Measurements from ENCODE around the gene PHLDB2. TPM values are rescaled to one million over a fixed set of nuclear protein-coding genes. Genes with fewer than 3 reads are reported as not detected.

Gene PHLDB2
- total and polyA plus RNA-seq, 12 donors, result 6.2 to 39.6 (median 13.9) TPM

DNA sequence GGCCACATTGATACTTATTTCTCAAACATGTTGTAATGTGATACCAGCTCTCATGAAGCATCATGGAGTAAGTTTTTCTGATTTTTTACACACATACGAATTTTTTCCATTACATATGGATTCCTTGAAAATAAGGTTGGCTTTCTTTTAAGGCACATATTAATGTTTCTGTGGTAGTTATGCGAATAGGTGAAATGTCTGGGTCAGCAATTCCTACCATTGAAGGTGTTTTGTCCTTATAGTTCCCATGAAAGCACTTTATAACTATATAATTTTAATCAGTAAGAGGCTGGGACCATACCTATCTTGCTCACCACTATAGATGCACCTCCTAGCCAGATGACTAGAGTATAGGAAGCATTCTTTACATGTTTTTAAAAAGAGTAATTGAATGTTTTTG, 33.0 kb downstream of the PHLDB2 start:
- TF ChIP-seq, protein P1, sequence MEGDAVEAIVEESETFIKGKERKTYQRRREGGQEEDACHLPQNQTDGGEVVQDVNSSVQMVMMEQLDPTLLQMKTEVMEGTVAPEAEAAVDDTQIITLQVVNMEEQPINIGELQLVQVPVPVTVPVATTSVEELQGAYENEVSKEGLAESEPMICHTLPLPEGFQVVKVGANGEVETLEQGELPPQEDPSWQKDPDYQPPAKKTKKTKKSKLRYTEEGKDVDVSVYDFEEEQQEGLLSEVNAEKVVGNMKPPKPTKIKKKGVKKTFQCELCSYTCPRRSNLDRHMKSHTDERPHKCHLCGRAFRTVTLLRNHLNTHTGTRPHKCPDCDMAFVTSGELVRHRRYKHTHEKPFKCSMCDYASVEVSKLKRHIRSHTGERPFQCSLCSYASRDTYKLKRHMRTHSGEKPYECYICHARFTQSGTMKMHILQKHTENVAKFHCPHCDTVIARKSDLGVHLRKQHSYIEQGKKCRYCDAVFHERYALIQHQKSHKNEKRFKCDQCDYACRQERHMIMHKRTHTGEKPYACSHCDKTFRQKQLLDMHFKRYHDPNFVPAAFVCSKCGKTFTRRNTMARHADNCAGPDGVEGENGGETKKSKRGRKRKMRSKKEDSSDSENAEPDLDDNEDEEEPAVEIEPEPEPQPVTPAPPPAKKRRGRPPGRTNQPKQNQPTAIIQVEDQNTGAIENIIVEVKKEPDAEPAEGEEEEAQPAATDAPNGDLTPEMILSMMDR (IDR thresholded peaks at IDR 0.05), result no peak
- TF ChIP-seq POLR2A (IDR thresholded peaks at IDR 0.05), result no peak
- intact Hi-C loops (cut with DNase I), result no loop called here
- H3K4me3 ChIP-seq, result no peak overlapping the region
- H3K36me3 ChIP-seq (replicated peaks in 1 of 2), result no peaks in the 10 kb centered on the region
- H3K4me1 ChIP-seq (replicated peaks in 1 of 2), result no peaks in the 10 kb centered on the region
- 94 to 98% (median 97%) methylated on average over 2 of the region's 2 CpGs for WGBS, 4 donors
- H3K27ac ChIP-seq, result no peak overlapping the region
- DNase-seq, result no peak
- H3K9me3 ChIP-seq (replicated peaks in 1 of 3), result no peaks in the 10 kb centered on the region
- H3K27me3 ChIP-seq, result no peaks in the 10 kb centered on the region

- intact Hi-C loops (cut with DNase I), result no loop called here
- H3K27ac ChIP-seq, result no peak overlapping the region
- no peak for DNase-seq
- H3K4me1 ChIP-seq (replicated peaks in 1 of 2), result no peaks in the 10 kb centered on the region
- no peaks in the 10 kb centered on the region for H3K36me3 ChIP-seq (replicated peaks in 1 of 2)
- no peak overlapping the region for H3K4me3 ChIP-seq
- no peaks in the 10 kb centered on the region for H3K27me3 ChIP-seq
- 32 to 73% (median 42%) methylated on average over 1 of the region's 1 CpG for WGBS, 4 donors
- no peaks in the 10 kb centered on the region for H3K9me3 ChIP-seq (replicated peaks in 1 of 3)
- no peak for TF ChIP-seq POLR2A (IDR thresholded peaks at IDR 0.05)
- TF ChIP-seq, protein P1 (IDR thresholded peaks at IDR 0.05), result peak in 2 of 6 experiments; percentile 19 to 22
Observed at GRCh38 chr3:111895071-111895470, 36.0 kb downstream of the PHLDB2 start.

DNA sequence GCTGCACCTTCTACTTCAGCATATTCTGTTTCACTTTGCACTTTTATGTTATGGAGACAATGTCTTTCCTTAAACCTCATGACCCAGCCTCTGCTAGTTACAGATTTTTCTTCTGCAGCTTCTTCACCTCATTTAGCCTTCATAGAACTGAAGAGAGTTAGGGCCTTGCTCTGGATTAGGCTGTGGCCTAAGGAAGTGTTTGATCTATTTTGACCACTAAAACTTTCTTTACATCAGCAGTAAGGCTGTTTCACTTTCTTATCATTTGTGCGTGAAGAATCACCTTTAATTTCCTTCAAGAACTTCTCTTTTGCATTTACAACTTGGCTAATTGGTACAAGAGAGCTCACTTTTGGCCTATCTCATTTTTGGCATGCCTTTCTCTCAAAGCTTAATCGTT, 40.9 kb downstream of the PHLDB2 start:
- H3K36me3 ChIP-seq (replicated peaks in 1 of 2), result no peaks in the 10 kb centered on the region
- no peaks in the 10 kb centered on the region for H3K9me3 ChIP-seq (replicated peaks in 1 of 3)
- 75 to 81% (median 77%) methylated on average over 2 of the region's 2 CpGs for WGBS, 4 donors
- H3K4me1 ChIP-seq (replicated peaks in 1 of 2), result no peaks in the 10 kb centered on the region
- H3K27me3 ChIP-seq, result no peaks in the 10 kb centered on the region
- intact Hi-C loops (cut with DNase I), result no loop called here
- TF ChIP-seq, protein P1 (IDR thresholded peaks at IDR 0.05), result no peak
- TF ChIP-seq POLR2A (IDR thresholded peaks at IDR 0.05), result no peak
- no peak for DNase-seq
- H3K27ac ChIP-seq, result no peak overlapping the region
- no peak overlapping the region for H3K4me3 ChIP-seq

DNA sequence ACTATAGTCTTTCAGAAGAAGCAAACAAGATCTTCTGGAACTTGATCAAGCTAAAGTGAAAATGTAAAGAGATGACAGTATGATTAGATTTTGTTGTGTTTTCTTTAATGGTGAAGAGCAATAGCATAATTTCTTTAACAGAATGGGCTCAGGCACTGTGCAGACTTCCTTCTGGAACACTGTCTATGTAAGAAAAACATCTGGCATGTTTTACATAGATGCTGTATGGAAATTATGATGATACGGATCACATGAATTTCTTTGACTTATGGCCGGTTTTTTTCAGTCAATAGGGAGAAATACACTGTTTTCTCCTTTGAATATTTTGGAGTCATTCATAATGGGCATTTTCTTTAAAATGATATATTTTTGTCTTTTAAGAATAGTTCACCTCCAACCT, 42.6 kb downstream of the PHLDB2 start:
- Histone ChIP-seq H3K27me3 (no peaks in the 10 kb centered on the region), H3K4me3 (no peak overlapping the region), H3K9me3 (replicated peaks in 1 of 3) (no peaks in the 10 kb centered on the region), H3K27ac (no peak overlapping the region), H3K36me3 (replicated peaks in 1 of 2) (no peaks in the 10 kb centered on the region), H3K4me1 (replicated peaks in 1 of 2) (no peaks in the 10 kb centered on the region)
- DNase-seq, result no peak
- TF ChIP-seq POLR2A (IDR thresholded peaks at IDR 0.05), result no peak
- TF ChIP-seq, protein P1 (IDR thresholded peaks at IDR 0.05), result no peak
- 83 to 87% (median 85%) methylated on average over 2 of the region's 2 CpGs for WGBS, 4 donors
- intact Hi-C loops (cut with DNase I), result no loop called here
